MM.1S (cell line): ENCODE data around the gene AQP12A.

ENCODE experiments used
- DNase-seq: peaks from one replicate; pipeline ENCODE4 v3.0.0-alpha.2; 2015
- H2AFZ ChIP-seq: fragments of 300-600 bp; sonication (generic); 2 replicates; pipeline ENCODE4 v1.6.0; 2016; ENCODE audit warnings: antibody characterized with exemption, low read length
- H3F3A ChIP-seq: fragments of 300-600 bp; sonication (generic); 2 replicates; pipeline ENCODE4 v1.6.1; 2016; ENCODE audit warnings: mild to moderate bottlenecking, antibody characterized with exemption, low read length, moderate library complexity, mixed read lengths; ENCODE audit not compliant: insufficient read depth
- H3K27ac ChIP-seq: fragments of 300-600 bp; sonication (generic); 2 replicates; pipeline ENCODE4 v1.5.1; 2016; ENCODE audit warnings: mild to moderate bottlenecking, low read length
- H3K27me3 ChIP-seq: fragments of 300-600 bp; sonication (generic); replicated peaks from 2 replicates; pipeline ENCODE4 v1.6.0; 2016; ENCODE audit warnings: low read length; ENCODE audit not compliant: insufficient read depth
- H3K36me3 ChIP-seq: fragments of 300-600 bp; sonication (generic); replicated peaks from 2 replicates; pipeline ENCODE4 v1.6.1; 2016; ENCODE audit warnings: mild to moderate bottlenecking, low read length, mixed read lengths; ENCODE audit not compliant: insufficient read depth
- H3K4me1 ChIP-seq: fragments of 300-600 bp; sonication (generic); 2 replicates; pipeline ENCODE4 v1.6.1; 2016; ENCODE audit warnings: low read length, mixed read lengths
- H3K4me2 ChIP-seq: fragments of 300-600 bp; sonication (generic); 2 replicates; pipeline ENCODE4 v1.6.0; 2016; ENCODE audit warnings: low read depth, low read length
- H3K4me3 ChIP-seq: fragments of 300-600 bp; sonication (generic); 2 replicates; pipeline ENCODE4 v1.5.1; 2016; ENCODE audit warnings: low read length, mixed read lengths
- H3K79me2 ChIP-seq: fragments of 300-600 bp; sonication (generic); 2 replicates; pipeline ENCODE4 v1.6.1; 2016; ENCODE audit warnings: mixed run types, low read length, mixed read lengths
- H3K9ac ChIP-seq: fragments of 300-600 bp; sonication (generic); 2 replicates; pipeline ENCODE4 v1.6.1; 2016; ENCODE audit warnings: low read length, mixed read lengths
- H3K9me2 ChIP-seq: fragments of 300-600 bp; sonication (generic); replicated peaks from 2 replicates; pipeline ENCODE4 v1.6.1; 2016; ENCODE audit warnings: mild to moderate bottlenecking, low read length, mixed read lengths; ENCODE audit not compliant: insufficient read depth
- H3K9me3 ChIP-seq: fragments of 300-600 bp; sonication (generic); replicated peaks from 2 replicates; pipeline ENCODE4 v1.6.1; 2016; ENCODE audit warnings: mild to moderate bottlenecking, low read length, mixed read lengths; ENCODE audit not compliant: insufficient read depth
- H4K20me1 ChIP-seq: fragments of 300-600 bp; sonication (generic); 2 replicates; pipeline ENCODE4 v1.6.1; 2016; ENCODE audit warnings: mild to moderate bottlenecking, low read length, moderate library complexity, mixed read lengths; ENCODE audit not compliant: insufficient read depth
- CTCF ChIP-seq: fragments of 300-600 bp; sonication (generic); IDR thresholded peaks from 2 replicates; pipeline ENCODE4 v1.5.1; 2016; ENCODE audit warnings: antibody characterized with exemption, low read length, mixed read lengths
- EZH2 ChIP-seq: fragments of 300-600 bp; sonication (generic); optimal IDR thresholded peaks from 2 replicates; pipeline ENCODE3; 2017; ENCODE audit warnings: low read depth, mild to moderate bottlenecking, antibody characterized with exemption, low read length, mixed read lengths
- EZH2phosphoT487 ChIP-seq: fragments of 300-600 bp; sonication (generic); IDR thresholded peaks from 2 replicates; pipeline ENCODE4 v1.6.1; 2018; ENCODE audit warnings: antibody characterized with exemption, low read length

The AQP12A gene

GRCh38 chr2:240707043-240707756, 15.5 kb downstream of the AQP12A start:
- no peaks in the 10 kb centered on the region for H3F3A ChIP-seq
- no peaks in the 10 kb centered on the region for H3K9me2 ChIP-seq
- H2AFZ ChIP-seq: no peak overlapping the region
- H3K9me3 ChIP-seq: no peaks in the 10 kb centered on the region
- DNase-seq: no peak
- no peak overlapping the region for H3K27ac ChIP-seq
- TF ChIP-seq CTCF (no peak), EZH2 (no peak), EZH2phosphoT487 (no peak)
- no peaks in the 10 kb centered on the region for H3K79me2 ChIP-seq
- H3K9ac ChIP-seq: no peak overlapping the region
- H3K4me3 ChIP-seq: no peak overlapping the region
- H4K20me1 ChIP-seq: no peaks in the 10 kb centered on the region
- H3K27me3 ChIP-seq: peaks cover 86% of the 10 kb centered on the region
- H3K36me3 ChIP-seq: no peaks in the 10 kb centered on the region
- H3K4me1 ChIP-seq: no peaks in the 10 kb centered on the region
- no peak overlapping the region for H3K4me2 ChIP-seq

- no peaks in the 10 kb centered on the region for H3K9me3 ChIP-seq
- no peak overlapping the region for H3K4me3 ChIP-seq
- H4K20me1 ChIP-seq: no peaks in the 10 kb centered on the region
- H3K27ac ChIP-seq: no peak overlapping the region
- no peaks in the 10 kb centered on the region for H3K4me1 ChIP-seq
- DNase-seq: no peak
- no peak overlapping the region for H3K4me2 ChIP-seq
- no peaks in the 10 kb centered on the region for H3F3A ChIP-seq
- no peaks in the 10 kb centered on the region for H3K36me3 ChIP-seq
- TF ChIP-seq EZH2phosphoT487: no peak
- TF ChIP-seq CTCF: no peak
- TF ChIP-seq EZH2: no peak
- H3K9me2 ChIP-seq: no peaks in the 10 kb centered on the region
- H3K9ac ChIP-seq: no peak overlapping the region
- peaks cover 89% of the 10 kb centered on the region for H3K27me3 ChIP-seq
- H3K79me2 ChIP-seq: no peaks in the 10 kb centered on the region
- H2AFZ ChIP-seq: no peak overlapping the region
Measured at GRCh38 chr2:240707821-240708220, 16.2 kb downstream of the AQP12A start.

- Histone ChIP-seq H3K4me2 (no peak overlapping the region), H3K79me2 (no peaks in the 10 kb centered on the region), H3K4me1 (no peaks in the 10 kb centered on the region), H3K27me3 (peaks cover 89% of the 10 kb centered on the region), H3K9ac (no peak overlapping the region), H3K27ac (no peak overlapping the region), H3K9me3 (no peaks in the 10 kb centered on the region), H3K9me2 (no peaks in the 10 kb centered on the region), H3F3A (no peaks in the 10 kb centered on the region), H2AFZ (no peak overlapping the region), H3K4me3 (no peak overlapping the region), H4K20me1 (no peaks in the 10 kb centered on the region), H3K36me3 (no peaks in the 10 kb centered on the region)
- TF ChIP-seq CTCF (no peak), EZH2 (no peak), EZH2phosphoT487 (no peak)
- DNase-seq: no peak
Measured at GRCh38 chr2:240708457-240708856, 16.8 kb downstream of the AQP12A start.
